ENCODE results near the gene TXLNG.

- TF ChIP-seq POLR2AphosphoS5 (IDR thresholded peaks at IDR 0.05; ENCODE audit: low read depth, low read length): no peak
- no peak for TF ChIP-seq CTCF (IDR thresholded peaks at IDR 0.05)
- TF ChIP-seq REST (IDR thresholded peaks at IDR 0.05; ENCODE audit: insufficient read depth in 1 of 2, low read depth in 2 of 2, low read length in 1 of 2): no peak
Measured at GRCh38 chrX:16786791-16787735, 797 bp downstream of the TXLNG start.

Data from Panc1 (cell line).